Body of pancreas (tissue), 4 donors: ENCODE data around the gene RAPGEF1.

Experiments used
- CTCF ChIP-seq, 7 experiments: fragments of 450-650 bp in 4 of 7; fragments of 200-600 bp in 3 of 7; sonication (generic) in 3 of 7; IDR thresholded peaks; one replicate each; pipeline ENCODE4 v1.5.1; 2016 to 2019; ENCODE audit warnings: antibody characterized with exemption in 7 of 7
- POLR2A ChIP-seq, 3 donors: fragments of 450-650 bp; IDR thresholded peaks; one replicate each; pipeline ENCODE4 v1.6.1; 2016; ENCODE audit warnings: antibody characterized with exemption in 3 of 3, mild to moderate bottlenecking in 2 of 3

- TF ChIP-seq CTCF (IDR thresholded peaks at IDR 0.05) = peak in 2 of 7 experiments; percentile 0 to 16
- peak in 2 of 3 donors; percentile 23 to 24 for TF ChIP-seq POLR2A (IDR thresholded peaks at IDR 0.05)
These were observed 530 bp downstream of the RAPGEF1 start for GRCh38 chr9:131739133-131739958.
